ENCODE measurements around the gene SETDB1. TPM values are rescaled to one million over a fixed set of nuclear protein-coding genes. Genes with fewer than 3 reads are reported as not detected.

SETDB1 gene
- total and polyA plus RNA-seq, 2 of the 13 experiments (the other 11 are each of a cell fraction or from before 2014, with no cell fraction given): 33.1 to 34.6 TPM

DNA sequence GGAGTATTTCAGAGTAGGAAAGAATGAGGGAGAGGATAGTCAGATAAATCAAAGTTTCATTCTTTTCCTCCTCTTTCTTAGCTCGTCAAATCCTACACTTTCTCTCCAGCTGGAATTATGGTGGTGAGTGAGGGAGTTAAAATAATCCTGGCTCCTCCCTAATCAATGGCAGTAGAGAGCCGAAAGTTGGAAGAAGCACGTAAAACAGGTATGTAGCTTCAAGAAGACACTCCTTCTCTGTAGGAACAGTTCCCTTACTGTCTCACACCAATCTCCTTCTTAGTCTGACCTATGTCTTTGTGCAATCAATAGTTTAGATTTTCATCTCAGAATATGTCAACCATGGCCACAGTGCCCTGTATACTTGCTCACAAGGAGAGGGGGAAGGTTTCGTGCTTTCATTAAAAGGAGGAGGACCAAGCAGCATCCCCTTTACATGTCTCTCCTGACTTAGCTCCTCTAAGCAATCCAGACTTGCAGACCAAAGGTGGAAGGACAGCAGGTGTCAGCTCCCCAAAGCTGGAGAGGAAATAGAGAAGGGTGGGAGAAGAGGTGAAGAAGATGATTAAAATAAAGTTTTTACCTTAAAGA, 79.7 kb downstream of the SETDB1 start:
- no peak for ATAC-seq
- Histone ChIP-seq H3K4me3 (replicated peaks in 1 of 3; ENCODE audit: insufficient read depth in 1 of 3, low read depth in 2 of 3, low read length in 3 of 3) (peak overlapping the region; percentile 61 to 99 (median 69)), H4K20me1 (ENCODE audit: insufficient read depth, low read length) (no peaks in the 10 kb centered on the region), H3K4me1 (ENCODE audit: insufficient read depth, low read length) (peaks cover 74% of the 10 kb centered on the region), H3K4me2 (ENCODE audit: low read depth, low read length) (peak overlapping the region; percentile 99), H3K36me3 (replicated peaks in 1 of 2; ENCODE audit: control insufficient read depth in 1 of 2, insufficient read depth in 2 of 2, low read length in 2 of 2) (peaks cover 1 to 12% of the 10 kb centered on the region in 2 experiments; a peak in 3 of 5 replicates), H2AFZ (ENCODE audit: low read length) (no peak overlapping the region), H3K9ac (ENCODE audit: insufficient read depth, low read depth, low read length) (peak overlapping the region; percentile 98), H3K27ac (ENCODE audit: extremely low read length, insufficient read depth, low read length) (peak overlapping the region; percentile 100), H3K9me3 (ENCODE audit: low read length) (no peaks in the 10 kb centered on the region), H3K79me2 (ENCODE audit: insufficient read depth, low read length) (peaks cover 34% of the 10 kb centered on the region), H3K27me3 (ENCODE audit: control insufficient read depth in 1 of 2, insufficient read depth in 2 of 2, low read length in 2 of 2) (no peaks in the 10 kb centered on the region; a peak in 1 of 5 replicates)
- in situ Hi-C loops (cut with HindIII; ENCODE audit: extremely low pct_ligation_motif_present, low pct_unique_long_range_greater_than_20kb) (no loop called here), intact Hi-C loops (cut with micrococcal nuclease; ENCODE audit: unreplicated experiment) (loop anchor here (1.0 to 5.0 kb wide), 3 partner anchors 25 to 41 kb away; partner anchors contain the start of genes C1orf56 and CERS2)
- WGBS (ENCODE audit: low lambda C conversion rate): 0% methylated on average over 4 of the region's 4 CpGs
- POLR2A ChIA-PET: interaction anchor here (0.6 to 9.1 kb wide), 21 partner anchors 10 to 490 kb away, joined by 3 to 150 read pairs (median 4); partner anchors contain the start of genes ANXA9, C1orf56, CERS2 and ENSA
- no peak for DNase-seq (ENCODE audit: low spot score)
- CTCF ChIA-PET (ENCODE audit: low intra/inter-chr PET ratio, low total read pairs): interaction anchor here (2.3 kb wide), 1 partner anchor 27 kb away, joined by 22 read pairs; no protein-coding TSS in a partner anchor
- no TSS peak for BruUV-seq (replicated peaks)
- no peak for FAIRE-seq
- TF ChIP-seq MBD4 (IDR thresholded peaks at IDR 0.05; ENCODE audit: borderline replicate concordance, low read length) (no peak), ZNF878 (CRISPR knock-in tag; IDR thresholded peaks at IDR 0.05) (0 out of 2 replicates have a peak, but pooled peaks have one; percentile 18), DNMT3B (CRISPR knock-in tag; conservative IDR thresholded peaks at IDR 0.05) (0 out of 2 replicates have a peak, but pooled peaks have one; percentile 28), ZNF556 (CRISPR knock-in tag; IDR thresholded peaks at IDR 0.05; ENCODE audit: borderline replicate concordance) (no peak), SPEN (CRISPR knock-in tag; IDR thresholded peaks at IDR 0.05; ENCODE audit: low read depth) (peak; percentile 10; the same call in 1 of the 2 replicates), NFIB (CRISPR knock-in tag; IDR thresholded peaks at IDR 0.05; ENCODE audit: borderline replicate concordance) (no peak), ZNF768 (CRISPR knock-in tag; IDR thresholded peaks at IDR 0.05) (no peak), KAT8 (CRISPR knock-in tag; IDR thresholded peaks at IDR 0.05) (no peak), SAP130 (CRISPR knock-in tag; IDR thresholded peaks at IDR 0.05; ENCODE audit: low read depth) (peak; percentile 1; the same call in 1 of the 2 replicates), PHF5A (CRISPR knock-in tag; IDR thresholded peaks at IDR 0.05; ENCODE audit: low read depth, unreplicated experiment) (no peak), ZNF12 (CRISPR knock-in tag; IDR thresholded peaks at IDR 0.05) (no peak), ZEB1 (IDR thresholded peaks at IDR 0.05; ENCODE audit: insufficient replicate concordance, low read depth) (peak; percentile 27), ZNF7 (CRISPR knock-in tag; IDR thresholded peaks at IDR 0.05) (no peak)
- TF ChIP-seq, protein P1, sequence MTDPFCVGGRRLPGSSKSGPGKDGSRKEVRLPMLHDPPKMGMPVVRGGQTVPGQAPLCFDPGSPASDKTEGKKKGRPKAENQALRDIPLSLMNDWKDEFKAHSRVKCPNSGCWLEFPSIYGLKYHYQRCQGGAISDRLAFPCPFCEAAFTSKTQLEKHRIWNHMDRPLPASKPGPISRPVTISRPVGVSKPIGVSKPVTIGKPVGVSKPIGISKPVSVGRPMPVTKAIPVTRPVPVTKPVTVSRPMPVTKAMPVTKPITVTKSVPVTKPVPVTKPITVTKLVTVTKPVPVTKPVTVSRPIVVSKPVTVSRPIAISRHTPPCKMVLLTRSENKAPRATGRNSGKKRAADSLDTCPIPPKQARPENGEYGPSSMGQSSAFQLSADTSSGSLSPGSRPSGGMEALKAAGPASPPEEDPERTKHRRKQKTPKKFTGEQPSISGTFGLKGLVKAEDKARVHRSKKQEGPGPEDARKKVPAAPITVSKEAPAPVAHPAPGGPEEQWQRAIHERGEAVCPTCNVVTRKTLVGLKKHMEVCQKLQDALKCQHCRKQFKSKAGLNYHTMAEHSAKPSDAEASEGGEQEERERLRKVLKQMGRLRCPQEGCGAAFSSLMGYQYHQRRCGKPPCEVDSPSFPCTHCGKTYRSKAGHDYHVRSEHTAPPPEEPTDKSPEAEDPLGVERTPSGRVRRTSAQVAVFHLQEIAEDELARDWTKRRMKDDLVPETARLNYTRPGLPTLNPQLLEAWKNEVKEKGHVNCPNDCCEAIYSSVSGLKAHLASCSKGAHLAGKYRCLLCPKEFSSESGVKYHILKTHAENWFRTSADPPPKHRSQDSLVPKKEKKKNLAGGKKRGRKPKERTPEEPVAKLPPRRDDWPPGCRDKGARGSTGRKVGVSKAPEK (CRISPR knock-in tag; IDR thresholded peaks at IDR 0.05; ENCODE audit: borderline replicate concordance): no peak
- TF ChIP-seq, protein P2, sequence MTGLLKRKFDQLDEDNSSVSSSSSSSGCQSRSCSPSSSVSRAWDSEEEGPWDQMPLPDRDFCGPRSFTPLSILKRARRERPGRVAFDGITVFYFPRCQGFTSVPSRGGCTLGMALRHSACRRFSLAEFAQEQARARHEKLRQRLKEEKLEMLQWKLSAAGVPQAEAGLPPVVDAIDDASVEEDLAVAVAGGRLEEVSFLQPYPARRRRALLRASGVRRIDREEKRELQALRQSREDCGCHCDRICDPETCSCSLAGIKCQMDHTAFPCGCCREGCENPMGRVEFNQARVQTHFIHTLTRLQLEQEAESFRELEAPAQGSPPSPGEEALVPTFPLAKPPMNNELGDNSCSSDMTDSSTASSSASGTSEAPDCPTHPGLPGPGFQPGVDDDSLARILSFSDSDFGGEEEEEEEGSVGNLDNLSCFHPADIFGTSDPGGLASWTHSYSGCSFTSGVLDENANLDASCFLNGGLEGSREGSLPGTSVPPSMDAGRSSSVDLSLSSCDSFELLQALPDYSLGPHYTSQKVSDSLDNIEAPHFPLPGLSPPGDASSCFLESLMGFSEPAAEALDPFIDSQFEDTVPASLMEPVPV (CRISPR knock-in tag; IDR thresholded peaks at IDR 0.05): no peak
